ENCODE measurements around the gene FARP1.

FARP1 gene

DNA sequence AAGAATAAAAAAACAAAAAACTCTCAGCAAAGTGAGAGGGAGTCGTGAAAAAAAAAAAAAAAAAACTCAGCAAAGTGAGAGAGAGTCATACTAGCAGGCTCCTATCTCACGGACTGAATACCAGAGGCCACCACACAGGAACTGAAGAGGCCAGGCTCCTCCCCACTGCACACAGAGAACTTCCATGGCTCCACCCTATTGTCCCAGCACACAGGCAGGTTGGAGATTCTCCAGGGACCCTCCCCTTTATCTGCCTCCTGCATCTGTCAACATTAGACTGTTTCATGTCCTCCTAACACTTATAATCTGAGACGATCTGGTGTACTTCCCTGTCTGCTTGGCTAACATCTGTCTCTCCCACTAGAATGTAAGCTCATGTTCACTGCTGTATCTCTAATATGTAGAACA, 37.0 kb upstream of the FARP1 start:
- TF ChIP-seq FOXP2 (optimal IDR thresholded peaks at IDR 0.05; ENCODE audit: borderline replicate concordance, extremely low read depth, extremely low read length, insufficient read depth) (no peak), SIN3A (IDR thresholded peaks at IDR 0.05; ENCODE audit: borderline replicate concordance, insufficient read depth, low read length) (no peak)

DNA sequence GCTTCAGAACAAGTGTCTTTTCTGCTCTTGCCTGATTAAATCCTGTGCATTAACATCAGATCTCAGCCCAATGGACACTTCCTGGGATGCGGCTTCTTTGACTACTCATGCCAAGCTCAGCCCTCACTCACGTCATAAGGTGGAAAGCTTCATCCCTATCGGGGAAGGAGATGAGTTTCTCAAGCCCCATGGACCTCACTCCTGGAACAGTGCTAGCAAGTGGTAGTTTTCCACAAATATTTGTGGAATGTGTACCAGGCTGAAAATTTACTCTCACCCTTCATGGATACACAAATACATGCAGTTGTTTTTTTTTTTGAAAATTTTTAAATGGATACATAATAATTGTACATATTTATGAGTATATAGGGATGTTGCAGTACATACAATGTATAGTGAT, 34.6 kb upstream of the FARP1 start:
- TF ChIP-seq FOXP2 (optimal IDR thresholded peaks at IDR 0.05; ENCODE audit: borderline replicate concordance, extremely low read depth, extremely low read length, insufficient read depth) (no peak), SIN3A (IDR thresholded peaks at IDR 0.05; ENCODE audit: borderline replicate concordance, insufficient read depth, low read length) (no peak), POLR2AphosphoS5 (IDR thresholded peaks at IDR 0.05; ENCODE audit: low read depth, low read length) (no peak), TAF1 (IDR thresholded peaks at IDR 0.05; ENCODE audit: borderline replicate concordance, insufficient read depth, low read length) (no peak)
- TF ChIP-seq, protein P1, sequence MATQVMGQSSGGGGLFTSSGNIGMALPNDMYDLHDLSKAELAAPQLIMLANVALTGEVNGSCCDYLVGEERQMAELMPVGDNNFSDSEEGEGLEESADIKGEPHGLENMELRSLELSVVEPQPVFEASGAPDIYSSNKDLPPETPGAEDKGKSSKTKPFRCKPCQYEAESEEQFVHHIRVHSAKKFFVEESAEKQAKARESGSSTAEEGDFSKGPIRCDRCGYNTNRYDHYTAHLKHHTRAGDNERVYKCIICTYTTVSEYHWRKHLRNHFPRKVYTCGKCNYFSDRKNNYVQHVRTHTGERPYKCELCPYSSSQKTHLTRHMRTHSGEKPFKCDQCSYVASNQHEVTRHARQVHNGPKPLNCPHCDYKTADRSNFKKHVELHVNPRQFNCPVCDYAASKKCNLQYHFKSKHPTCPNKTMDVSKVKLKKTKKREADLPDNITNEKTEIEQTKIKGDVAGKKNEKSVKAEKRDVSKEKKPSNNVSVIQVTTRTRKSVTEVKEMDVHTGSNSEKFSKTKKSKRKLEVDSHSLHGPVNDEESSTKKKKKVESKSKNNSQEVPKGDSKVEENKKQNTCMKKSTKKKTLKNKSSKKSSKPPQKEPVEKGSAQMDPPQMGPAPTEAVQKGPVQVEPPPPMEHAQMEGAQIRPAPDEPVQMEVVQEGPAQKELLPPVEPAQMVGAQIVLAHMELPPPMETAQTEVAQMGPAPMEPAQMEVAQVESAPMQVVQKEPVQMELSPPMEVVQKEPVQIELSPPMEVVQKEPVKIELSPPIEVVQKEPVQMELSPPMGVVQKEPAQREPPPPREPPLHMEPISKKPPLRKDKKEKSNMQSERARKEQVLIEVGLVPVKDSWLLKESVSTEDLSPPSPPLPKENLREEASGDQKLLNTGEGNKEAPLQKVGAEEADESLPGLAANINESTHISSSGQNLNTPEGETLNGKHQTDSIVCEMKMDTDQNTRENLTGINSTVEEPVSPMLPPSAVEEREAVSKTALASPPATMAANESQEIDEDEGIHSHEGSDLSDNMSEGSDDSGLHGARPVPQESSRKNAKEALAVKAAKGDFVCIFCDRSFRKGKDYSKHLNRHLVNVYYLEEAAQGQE (IDR thresholded peaks at IDR 0.05; ENCODE audit: insufficient read depth in 1 of 2, low read depth in 2 of 2, low read length in 2 of 2), result no peak

DNA sequence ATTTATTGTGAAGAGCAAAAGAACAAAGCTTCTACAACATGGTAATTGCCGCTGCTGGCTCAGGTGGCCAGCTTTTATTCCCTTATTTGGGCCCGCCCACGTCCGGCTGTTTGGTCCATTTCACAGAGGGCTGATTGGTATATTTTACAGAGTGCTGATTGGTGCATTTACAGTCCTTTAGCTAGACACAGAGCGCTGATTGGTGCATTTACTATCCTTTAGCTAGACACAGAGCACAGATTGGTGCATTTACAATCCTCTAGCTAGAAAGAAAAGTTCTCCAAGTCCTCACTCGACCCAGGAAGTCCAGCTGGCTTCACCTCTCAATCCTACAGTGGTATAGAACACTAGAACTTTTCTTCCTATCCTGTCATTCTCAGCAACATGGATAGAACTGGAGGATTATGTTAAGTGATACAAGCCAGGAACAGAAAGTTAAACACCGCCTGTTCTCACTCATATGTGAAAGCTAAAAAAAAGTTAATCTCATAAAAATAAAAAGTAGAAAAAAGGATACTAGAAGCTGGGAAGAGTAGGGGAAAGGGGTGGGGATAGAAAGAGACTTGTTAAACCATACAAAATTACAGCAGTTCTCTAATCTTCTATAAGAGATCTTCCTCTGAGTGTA, 33.6 kb upstream of the FARP1 start:
- TF ChIP-seq SIN3A (IDR thresholded peaks at IDR 0.05; ENCODE audit: borderline replicate concordance, insufficient read depth, low read length) (no peak), TAF1 (IDR thresholded peaks at IDR 0.05; ENCODE audit: borderline replicate concordance, insufficient read depth, low read length) (no peak), POLR2AphosphoS5 (IDR thresholded peaks at IDR 0.05; ENCODE audit: low read depth, low read length) (no peak), FOXP2 (optimal IDR thresholded peaks at IDR 0.05; ENCODE audit: borderline replicate concordance, extremely low read depth, extremely low read length, insufficient read depth) (no peak)
- TF ChIP-seq, protein P1 (IDR thresholded peaks at IDR 0.05; ENCODE audit: insufficient read depth in 1 of 2, low read depth in 2 of 2, low read length in 2 of 2), result no peak

DNA sequence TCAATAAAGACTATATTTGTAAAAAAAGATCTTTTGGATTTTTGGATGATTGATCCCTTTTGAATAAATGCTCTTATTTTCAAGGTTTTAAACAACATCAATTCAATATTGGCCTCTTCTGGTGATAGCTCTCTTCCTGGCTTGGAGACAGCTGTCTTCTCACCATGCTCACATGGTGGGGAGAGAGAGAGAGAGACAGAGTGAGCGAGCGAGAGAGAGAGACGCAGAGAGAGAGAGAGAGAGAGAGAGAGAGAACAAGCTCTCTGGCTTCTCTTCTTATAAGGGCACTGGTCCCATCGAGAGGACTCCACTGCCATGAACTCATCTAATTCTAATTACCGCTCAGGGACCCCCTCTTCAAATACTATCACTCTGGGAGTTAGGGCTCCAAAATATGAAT, 32.1 kb upstream of the FARP1 start:
- TF ChIP-seq FOXP2 (optimal IDR thresholded peaks at IDR 0.05; ENCODE audit: borderline replicate concordance, extremely low read depth, extremely low read length, insufficient read depth), result no peak
- TF ChIP-seq TAF1 (IDR thresholded peaks at IDR 0.05; ENCODE audit: borderline replicate concordance, insufficient read depth, low read length), result no peak
- TF ChIP-seq, protein P1 (IDR thresholded peaks at IDR 0.05; ENCODE audit: insufficient read depth in 1 of 2, low read depth in 2 of 2, low read length in 2 of 2), result no peak
- TF ChIP-seq SIN3A (IDR thresholded peaks at IDR 0.05; ENCODE audit: borderline replicate concordance, insufficient read depth, low read length), result no peak
- TF ChIP-seq POLR2AphosphoS5 (IDR thresholded peaks at IDR 0.05; ENCODE audit: low read depth, low read length), result no peak

DNA sequence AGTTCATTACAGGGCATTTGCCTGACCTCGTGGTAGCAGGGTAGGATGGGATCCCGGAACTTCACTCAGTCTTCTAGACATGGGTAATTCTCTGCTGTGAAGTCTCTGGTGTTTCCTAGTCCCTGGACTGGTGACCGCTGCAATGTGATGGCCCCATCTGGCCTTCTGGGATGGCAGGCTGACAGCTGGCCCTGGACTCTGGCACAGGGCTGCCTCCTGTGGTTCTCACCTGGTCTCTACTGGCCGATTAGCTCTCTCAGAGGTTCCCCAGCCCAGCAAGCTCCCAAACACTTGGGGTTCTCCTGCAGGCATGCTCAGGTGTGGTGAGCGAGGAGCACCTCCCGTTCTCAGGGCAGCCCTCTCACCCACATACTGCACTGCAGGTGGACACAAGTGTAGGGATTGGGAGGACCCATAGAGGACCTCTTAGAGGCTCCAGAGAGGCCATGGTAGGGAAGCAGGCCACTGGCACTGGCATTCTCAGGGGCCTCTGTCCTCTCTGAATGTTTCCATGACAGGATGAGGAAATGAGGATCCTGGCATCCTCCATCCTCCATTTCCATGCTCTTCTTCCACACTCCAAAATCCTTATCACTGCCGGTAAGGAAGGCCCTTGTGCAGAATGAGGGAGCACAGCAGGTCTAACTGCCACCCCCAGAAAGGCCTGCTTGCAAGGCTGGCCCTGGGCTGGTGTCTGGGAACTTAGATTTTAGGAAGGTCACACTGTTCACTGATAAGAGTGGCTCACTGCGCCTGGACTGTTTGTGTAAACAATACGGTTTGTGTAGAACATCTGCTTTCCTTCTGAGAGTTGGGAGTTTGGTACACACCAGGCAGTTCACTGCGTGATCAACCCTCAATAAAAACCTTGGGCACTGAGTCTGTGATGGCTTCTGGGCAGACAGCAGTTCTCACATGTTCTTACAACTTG, 31.5 kb upstream of the FARP1 start:
- TF ChIP-seq POLR2AphosphoS5 (IDR thresholded peaks at IDR 0.05; ENCODE audit: low read depth, low read length) (no peak), FOXP2 (optimal IDR thresholded peaks at IDR 0.05; ENCODE audit: borderline replicate concordance, extremely low read depth, extremely low read length, insufficient read depth) (no peak), SIN3A (IDR thresholded peaks at IDR 0.05; ENCODE audit: borderline replicate concordance, insufficient read depth, low read length) (no peak), TAF1 (IDR thresholded peaks at IDR 0.05; ENCODE audit: borderline replicate concordance, insufficient read depth, low read length) (no peak)
- TF ChIP-seq, protein P1 (IDR thresholded peaks at IDR 0.05; ENCODE audit: insufficient read depth in 1 of 2, low read depth in 2 of 2, low read length in 2 of 2), result no peak

Measured in PFSK-1 (cell line).